HG02973 (cell line): ENCODE measurements around the gene AXL.
"Not testable (repeated sequence)": the region's sequence is repeated elsewhere in the genome, so short reads cannot be mapped to it uniquely, and the experiment has no call there.

ENCODE experiments used
- ATAC-seq: cut with Tn5 transposase; IDR thresholded peaks from one replicate; pipeline ENCODE4 v1.9.1; 2021; ENCODE audit warnings: moderate library complexity; ENCODE audit not compliant: unreplicated experiment

Gene AXL

GRCh38 chr19:41218615-41219507 lies at the start of gene AXL:
TSS of gene AXL (plus strand) at chr19:41219223. CDS start at chr19:41219393, 170 bp downstream.
- no peak for ATAC-seq

GRCh38 chr19:41172297-41173164 lies 46.5 kb upstream of the AXL start:
- no peak for ATAC-seq

DNA sequence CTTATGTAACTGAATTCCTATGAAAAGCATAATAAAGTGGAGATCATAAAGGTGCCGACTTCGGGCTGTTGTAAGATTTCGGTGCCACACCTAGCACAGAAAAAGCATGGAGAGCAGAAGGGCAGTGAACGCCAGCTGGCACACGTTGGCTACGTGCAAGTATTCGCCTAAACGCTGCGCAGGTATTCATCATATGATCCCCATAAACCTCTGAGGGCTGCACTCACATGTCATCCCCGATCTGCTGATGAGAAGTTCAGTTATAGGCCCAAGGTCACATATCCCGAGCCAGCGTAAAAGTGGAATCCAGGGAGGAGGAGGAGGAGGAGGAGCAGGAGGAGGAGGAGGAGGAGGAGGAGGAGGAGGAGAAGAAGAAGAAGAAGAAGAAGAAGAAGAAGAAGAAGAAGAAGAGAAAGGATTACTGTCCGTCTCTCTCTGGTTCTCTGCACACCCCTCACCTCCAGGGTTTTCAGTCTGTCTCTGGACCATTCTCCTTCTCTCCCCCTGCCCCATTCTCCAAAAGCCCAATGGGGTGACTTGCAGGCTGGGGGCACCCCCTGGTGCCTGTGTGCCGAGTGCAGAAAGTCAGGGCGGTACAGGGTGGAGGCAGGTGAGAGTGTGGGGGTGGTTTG lies 44.6 kb upstream of the AXL start:
- ATAC-seq = no peak

DNA sequence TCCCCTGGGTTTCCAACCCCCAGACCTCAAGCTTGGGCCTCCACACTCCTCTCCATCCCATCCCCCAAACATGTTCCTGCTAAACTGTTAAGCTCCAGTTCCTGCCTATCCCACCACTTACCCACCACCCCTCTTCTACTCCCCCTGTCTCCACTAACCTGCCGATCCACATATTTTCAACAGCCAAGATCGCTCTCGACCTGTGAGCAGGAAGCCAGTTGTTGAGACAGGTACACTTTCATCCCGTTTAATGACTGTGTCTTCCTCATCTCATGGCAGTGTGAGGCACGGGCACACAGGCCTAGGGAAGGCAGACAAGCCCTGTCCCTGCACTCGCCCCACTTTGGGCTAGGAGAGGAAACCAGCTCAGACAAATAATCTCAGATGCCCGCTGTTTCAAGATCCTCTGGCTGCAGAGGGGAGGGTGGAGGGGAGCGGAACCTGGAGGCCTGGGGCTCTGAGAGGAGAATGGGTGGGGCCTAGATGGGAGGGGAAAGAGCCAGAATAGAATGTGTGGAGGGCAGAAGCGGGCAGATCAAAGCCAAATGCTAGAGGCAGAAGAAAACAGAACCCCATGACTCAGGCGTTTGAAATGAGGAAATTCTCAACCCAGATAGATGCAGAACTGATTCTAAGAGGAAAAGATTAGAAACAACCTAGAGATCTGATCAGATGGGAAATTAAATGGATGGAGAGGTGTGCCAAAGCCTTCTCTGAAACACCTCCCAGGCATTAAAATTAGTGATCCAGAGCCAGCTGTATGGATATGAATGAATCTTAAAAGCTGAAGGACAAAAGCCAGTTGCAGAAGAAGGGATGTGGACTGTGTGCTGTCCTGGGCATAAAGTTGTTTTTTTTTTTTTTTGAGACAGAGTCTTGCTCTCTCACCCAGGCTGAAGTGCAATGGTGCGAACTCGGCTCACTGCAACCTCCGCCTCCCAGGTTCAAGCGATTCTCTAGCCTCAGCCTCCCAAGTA lies 42.9 kb upstream of the AXL start:
- ATAC-seq = no peak

DNA sequence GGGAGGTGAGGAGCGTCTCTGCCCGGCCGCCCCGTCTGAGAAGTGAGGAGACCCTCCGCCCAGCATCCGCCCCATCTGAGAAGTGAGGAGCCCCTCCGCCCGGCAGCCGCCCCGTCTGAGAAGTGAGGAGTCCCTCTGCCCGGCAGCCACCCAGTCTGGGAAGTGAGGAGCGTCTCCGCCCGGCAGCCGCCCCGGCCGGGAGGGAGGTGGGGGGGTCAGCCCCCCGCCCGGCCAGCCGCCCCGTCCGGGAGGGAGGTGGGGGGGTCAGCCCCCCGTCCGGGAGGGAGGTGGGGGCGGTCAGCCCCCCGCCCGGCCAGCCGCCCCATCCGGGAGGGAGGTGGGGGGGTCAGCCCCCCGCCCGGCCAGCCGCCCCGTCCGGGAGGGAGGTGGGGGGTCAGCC lies 38.9 kb upstream of the AXL start:
- not testable (repeated sequence) for ATAC-seq

DNA sequence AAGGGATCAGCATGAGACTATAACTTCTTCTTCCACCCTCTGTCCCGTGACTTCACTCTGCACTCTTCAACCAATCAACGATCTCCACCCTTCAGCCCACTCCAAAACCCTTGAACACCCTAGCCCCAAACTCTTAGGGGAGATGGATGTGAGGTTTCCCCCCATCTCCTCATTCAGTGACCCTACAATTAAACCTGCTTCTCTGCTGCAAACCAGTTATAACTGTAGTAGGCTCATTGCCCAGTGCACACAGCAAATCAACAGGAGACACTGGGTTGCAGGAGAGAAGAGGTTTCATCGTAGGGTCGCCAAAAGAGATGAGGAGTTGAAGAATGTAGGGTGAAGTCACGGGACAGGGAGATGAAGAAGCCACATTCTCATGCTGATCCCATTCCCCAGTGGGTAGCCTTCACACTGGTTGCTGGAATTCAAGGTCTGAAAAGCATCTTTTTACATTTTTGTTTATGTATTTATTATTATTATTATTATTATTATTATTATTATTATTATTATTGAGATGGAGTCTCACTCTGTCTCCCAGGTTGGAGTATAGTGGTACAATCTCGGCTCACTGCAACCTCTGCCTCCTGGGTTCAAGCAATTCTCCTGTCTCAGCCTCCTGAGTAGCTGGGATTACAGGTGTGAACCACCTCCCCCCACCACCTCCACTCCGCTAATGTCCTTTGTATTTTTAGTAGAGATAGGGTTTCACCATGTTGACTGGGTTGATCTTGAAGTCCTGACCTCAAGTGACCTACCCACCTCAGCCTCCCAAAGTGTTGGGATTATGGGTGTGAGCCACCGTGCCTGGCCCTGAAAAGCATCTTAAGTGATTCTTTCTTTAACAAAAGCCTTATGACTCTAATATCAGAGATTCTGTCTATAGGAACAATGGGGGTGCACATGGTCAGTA lies 31.8 kb upstream of the AXL start:
- no peak for ATAC-seq

DNA sequence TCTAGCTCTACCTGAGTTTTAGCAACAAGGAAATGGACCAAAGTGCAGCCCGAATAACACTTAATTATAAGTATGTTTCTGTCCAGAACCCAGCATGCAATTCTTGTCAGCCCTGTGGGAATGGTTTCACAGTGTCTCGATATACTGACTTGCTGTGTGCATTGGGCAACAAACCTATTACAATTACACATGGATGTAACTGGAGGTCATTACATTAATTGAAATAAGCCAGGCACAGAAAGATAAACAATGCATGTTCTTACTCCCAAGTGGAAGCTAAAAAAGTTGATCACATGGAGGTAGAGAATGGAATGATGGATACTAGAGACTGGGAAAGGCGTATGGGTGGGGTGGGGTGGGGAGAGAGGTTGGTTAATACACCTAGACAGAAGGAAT lies 31.1 kb upstream of the AXL start:
- ATAC-seq = no peak

- ATAC-seq = no peak
These were observed 29.5 kb upstream of the AXL start for GRCh38 chr19:41189425-41190065.

DNA sequence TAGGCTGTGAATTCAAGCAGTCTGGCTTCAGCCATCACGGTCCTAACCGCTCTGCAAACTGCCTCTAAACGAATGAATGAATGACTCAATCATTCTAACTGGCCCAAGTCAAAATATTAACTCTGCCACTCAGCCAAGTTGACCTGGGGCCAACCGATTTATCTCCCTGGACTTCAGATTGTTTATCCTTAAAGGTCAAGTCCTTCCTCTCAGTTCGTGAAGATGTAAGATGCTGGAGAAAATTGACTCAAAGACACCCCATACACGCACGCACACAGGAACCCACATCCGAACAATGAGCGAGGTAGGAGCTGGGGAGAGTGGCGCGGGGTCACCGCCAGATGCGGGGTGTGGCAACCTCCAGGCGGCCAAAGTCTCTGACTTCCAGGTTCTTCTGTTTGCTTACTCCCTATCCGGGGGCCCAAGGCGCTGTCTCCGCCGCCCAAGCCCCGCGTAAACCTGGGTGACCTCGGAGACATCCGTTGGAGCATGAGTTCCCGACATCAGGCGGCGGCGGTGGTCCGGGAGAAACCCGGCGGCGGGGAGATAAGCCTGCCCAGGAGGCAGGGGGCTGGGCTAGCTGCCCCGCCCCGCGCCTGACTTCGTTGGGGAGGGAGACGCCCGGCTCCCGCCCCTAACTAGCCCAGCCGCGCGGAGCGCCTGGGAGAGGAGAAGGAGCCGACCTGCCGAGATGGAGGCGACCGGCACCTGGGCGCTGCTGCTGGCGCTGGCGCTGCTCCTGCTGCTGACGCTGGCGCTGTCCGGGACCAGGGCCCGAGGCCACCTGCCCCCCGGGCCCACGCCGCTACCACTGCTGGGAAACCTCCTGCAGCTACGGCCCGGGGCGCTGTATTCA lies 26.2 kb upstream of the AXL start, which contains the start of gene CYP2S1:
Gene CYP2S1, plus strand, starts transcription at position 646 of the 856 bp plus-strand sequence. Its CDS starts 46 bp downstream, at position 692.
- ATAC-seq = no peak

GRCh38 chr19:41193430-41194156 lies 25.4 kb upstream of the AXL start:
- ATAC-seq = no peak

GRCh38 chr19:41194157-41194552 lies 24.9 kb upstream of the AXL start:
- ATAC-seq = no peak

GRCh38 chr19:41195675-41196497 lies 23.1 kb upstream of the AXL start:
- ATAC-seq = no peak

- no peak for ATAC-seq
These were observed 20.5 kb upstream of the AXL start for GRCh38 chr19:41198559-41198958.

DNA sequence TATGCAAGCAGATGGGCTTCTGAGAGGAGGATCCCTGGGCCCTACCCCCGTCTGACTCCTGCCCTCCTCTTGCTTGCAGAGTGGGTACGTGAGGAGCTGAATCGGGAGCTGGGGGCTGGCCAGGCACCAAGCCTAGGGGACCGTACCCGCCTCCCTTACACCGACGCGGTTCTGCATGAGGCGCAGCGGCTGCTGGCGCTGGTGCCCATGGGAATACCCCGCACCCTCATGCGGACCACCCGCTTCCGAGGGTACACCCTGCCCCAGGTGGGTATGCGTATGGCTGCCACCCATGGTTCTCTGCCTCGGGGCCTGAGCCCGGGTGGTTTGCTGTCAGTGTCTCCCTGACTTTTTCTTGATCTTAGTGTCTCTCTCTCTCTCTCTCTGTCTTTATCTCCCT lies 15.7 kb upstream of the AXL start:
- ATAC-seq = no peak

DNA sequence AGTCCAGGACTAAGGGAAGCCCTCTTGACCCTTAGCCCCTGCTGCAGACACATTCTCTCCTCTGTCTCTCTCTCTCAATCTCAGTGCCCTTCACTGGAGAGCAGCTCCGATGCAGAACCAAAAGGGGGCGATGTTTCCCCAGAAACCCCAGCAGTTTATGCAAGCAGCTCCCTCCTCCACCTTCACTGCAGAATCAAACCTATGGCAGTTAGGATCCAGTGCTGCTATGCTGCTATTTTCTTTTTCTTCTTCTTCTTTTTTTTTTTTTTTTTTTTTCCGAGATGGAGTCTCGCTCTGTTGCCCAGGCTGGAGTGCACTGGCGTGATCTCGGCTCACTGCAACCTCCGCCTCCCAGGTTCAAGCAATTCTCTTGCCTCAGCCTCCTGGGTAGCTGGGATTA lies 14.7 kb upstream of the AXL start:
- ATAC-seq = not testable (repeated sequence)

- no peak for ATAC-seq
These were observed 13.0 kb upstream of the AXL start for GRCh38 chr19:41205995-41206394.
